Measurements from ENCODE around the gene GTPBP6.
"Not testable (repeated sequence)": the region's sequence is repeated elsewhere in the genome, so short reads cannot be mapped to it uniquely, and the experiment has no call there.

The GTPBP6 gene

GRCh38 chrX:317424-318067, 1.1 kb downstream of the GTPBP6 start:
- DNase-seq, result no peak

GRCh38 chrX:316351-317325, 2.0 kb downstream of the GTPBP6 start:
- no peak for DNase-seq

- DNase-seq, result no peak
Measured at GRCh38 chrX:314781-315595, 3.6 kb downstream of the GTPBP6 start.

- DNase-seq, result no peak
Measured at GRCh38 chrX:314049-314448, 4.5 kb downstream of the GTPBP6 start.

- no peak for DNase-seq
Measured at GRCh38 chrX:313546-313945, 5.0 kb downstream of the GTPBP6 start.

- no peak for DNase-seq
Measured at GRCh38 chrX:312621-313331, 5.8 kb downstream of the GTPBP6 start.

- DNase-seq, result no peak
Measured at GRCh38 chrX:311156-312129, 7.2 kb downstream of the GTPBP6 start.

- no peak for DNase-seq
Measured at GRCh38 chrX:310621-311155, 7.9 kb downstream of the GTPBP6 start.

GRCh38 chrX:308821-309520, 9.6 kb downstream of the GTPBP6 start:
- no peak for DNase-seq

- DNase-seq, result no peak
Measured at GRCh38 chrX:307261-308111, 11.1 kb downstream of the GTPBP6 start.

GRCh38 chrX:306614-307251, 11.9 kb downstream of the GTPBP6 start:
- not testable (repeated sequence) for DNase-seq

GRCh38 chrX:305781-306613, 12.6 kb downstream of the GTPBP6 start:
- not testable (repeated sequence) for DNase-seq

- DNase-seq, result no peak
Measured at GRCh38 chrX:302975-303374, 15.6 kb downstream of the GTPBP6 start.

GRCh38 chrX:300334-300733, 18.3 kb downstream of the GTPBP6 start:
- DNase-seq, result no peak

GRCh38 chrX:298993-299392, 19.6 kb downstream of the GTPBP6 start:
- no peak for DNase-seq

GRCh38 chrX:295136-295535, 23.5 kb downstream of the GTPBP6 start:
- DNase-seq, result no peak
